HCT116 (cell line): ENCODE measurements around the gene SMIM11. TPM values are rescaled to one million over a fixed set of nuclear protein-coding genes. Genes with fewer than 3 reads are reported as not detected.

Experiments
- ATAC-seq: fragments of 200-7000 bp; cut with Tn5 transposase; 2 replicates; pipeline ENCODE4 v1.9.1; 2020; ENCODE audit warnings: mild to moderate bottlenecking, moderate library complexity
- BruUV-seq: library from RNA; stranded (reverse); fragments of 400-500 nt; replicated peaks from 2 replicates; lab custom pipeline; 2021; lab: Mats Ljungman, UMichigan
- CTCF ChIA-PET: fragments of 300-600 bp; sonication (Branson Sonifier 250); formaldehyde crosslinking; loops from one replicate; lab custom pipeline; 2021; ENCODE audit warnings: antibody characterized with exemption; lab: Charles Lee
- POLR2A ChIA-PET: fragments of 300-600, 350-600 bp; sonication (Branson Sonifier 250); formaldehyde crosslinking; loops from one replicate; lab custom pipeline; 2021; ENCODE audit warnings: antibody characterized with exemption; lab: Charles Lee
- RAD21 ChIA-PET, 2 experiments: fragments of 300-600 bp; sonication (Branson Sonifier 250); formaldehyde crosslinking; loops; one replicate each; lab custom pipeline; 2023; ENCODE audit warnings: low total read pairs in 2 of 2; ENCODE audit not compliant: uncharacterized antibody in 2 of 2, unreplicated experiment in 2 of 2, low non-redundant PET in 1 of 2; lab: Charles Lee
- DNase-seq: peaks from one replicate; pipeline ENCODE4 v3.0.0-alpha.2; 2010; ENCODE audit warnings: low read depth, low spot score
- H2AFZ ChIP-seq: fragments of 200-600 bp; shearing (Covaris generic), sonication (generic); 2 replicates; pipeline ENCODE4 v1.6.1; 2017; ENCODE audit warnings: low read depth, mixed run types, mixed read lengths, antibody characterized with exemption, low read length; ENCODE audit not compliant: poor library complexity, severe bottlenecking
- H3K27ac ChIP-seq: 2 replicates; pipeline ENCODE4 v1.5.1; 2012; ENCODE audit warnings: low read depth, low read length
- H3K27me3 ChIP-seq: fragments of 200-600 bp; sonication (generic); 2 replicates; pipeline ENCODE4 v1.6.1; 2016; ENCODE audit warnings: mixed run types, low read length, mixed read lengths; ENCODE audit not compliant: insufficient read depth
- H3K36me3 ChIP-seq, 2 experiments: fragments of 200-500 bp in 1 of 2; fragments of 200-600 bp in 1 of 2; sonication (Bioruptor generic) in 1 of 2; sonication (generic) in 1 of 2; 2 replicates each; pipeline versions ENCODE4 v1.5.1 to v1.6.1; 2014 to 2016; ENCODE audit warnings: low read length in 2 of 2, inconsistent platforms in 1 of 2, mixed read lengths in 1 of 2, mixed run types in 1 of 2; ENCODE audit not compliant: insufficient read depth in 2 of 2, control insufficient read depth in 1 of 2
- H3K4me1 ChIP-seq, 2 experiments: fragments of 200-600 bp in 1 of 2; sonication (generic) in 1 of 2; 2 replicates each; pipeline versions ENCODE4 v1.5.1 to v1.6.1; 2012 to 2017; ENCODE audit warnings: low read length in 2 of 2, inconsistent platforms in 1 of 2, mild to moderate bottlenecking in 1 of 2, mixed read lengths in 1 of 2, mixed run types in 1 of 2, moderate library complexity in 1 of 2; ENCODE audit not compliant: insufficient read depth in 2 of 2, control insufficient read depth in 1 of 2
- H3K4me2 ChIP-seq: fragments of 200-600 bp; sonication (generic); 2 replicates; pipeline ENCODE4 v1.6.1; 2017; ENCODE audit warnings: mixed run types, low read length, mixed read lengths
- H3K4me3 ChIP-seq, 2 experiments: fragments of 200-600 bp in 1 of 2; sonication (generic) in 1 of 2; replicated peaks in 1 of 2; 2 replicates each; pipeline ENCODE4 v1.5.1; 2011 to 2016; ENCODE audit warnings: low read length in 2 of 2, control low read depth in 1 of 2, low read depth in 1 of 2, mild to moderate bottlenecking in 1 of 2, mixed read lengths in 1 of 2, mixed run types in 1 of 2
- H3K79me2 ChIP-seq: fragments of 200-600 bp; sonication (generic); 2 replicates; pipeline ENCODE4 v1.6.1; 2017; ENCODE audit warnings: mild to moderate bottlenecking, mixed run types, low read length, moderate library complexity, mixed read lengths; ENCODE audit not compliant: insufficient read depth
- H3K9ac ChIP-seq: fragments of 200-600 bp; sonication (generic); 2 replicates; pipeline ENCODE4 v1.6.1; 2016; ENCODE audit warnings: low read length, mixed read lengths
- H3K9me2 ChIP-seq: fragments of 200-600 bp; sonication (generic), shearing (Covaris generic); 2 replicates; pipeline ENCODE4 v1.6.1; 2017; ENCODE audit warnings: mixed run types, mild to moderate bottlenecking, moderate library complexity; ENCODE audit not compliant: insufficient read depth
- H3K9me3 ChIP-seq, 2 experiments: fragments of 200-500 bp in 1 of 2; fragments of 200-600 bp in 1 of 2; sonication (Bioruptor generic) in 1 of 2; sonication (generic) in 1 of 2; 2 replicates each; pipeline ENCODE4 v1.6.1; 2014 to 2017; ENCODE audit warnings: low read length in 2 of 2, mixed read lengths in 2 of 2, inconsistent platforms in 1 of 2, low read depth in 1 of 2, mild to moderate bottlenecking in 1 of 2, mixed run types in 1 of 2, moderate library complexity in 1 of 2; ENCODE audit not compliant: control insufficient read depth in 1 of 2, insufficient read depth in 1 of 2
- H4K20me1 ChIP-seq: fragments of 200-600 bp; sonication (generic), shearing (Covaris generic); 2 replicates; pipeline ENCODE4 v1.6.1; 2017; ENCODE audit warnings: mixed run types, mild to moderate bottlenecking, moderate library complexity; ENCODE audit not compliant: insufficient read depth
- CEBPB ChIP-seq: IDR thresholded peaks from 2 replicates; pipeline ENCODE4 v1.6.1; 2012; ENCODE audit warnings: low read depth
- EZH2 ChIP-seq: fragments of 200-600 bp; sonication (generic); IDR thresholded peaks from 2 replicates; pipeline ENCODE4 v1.6.1; 2017; ENCODE audit warnings: antibody characterized with exemption, mixed run types
- FOSL1 ChIP-seq: IDR thresholded peaks from 2 replicates; pipeline ENCODE4 v1.6.1; 2012; ENCODE audit warnings: low read depth
- MAX ChIP-seq: IDR thresholded peaks from 2 replicates; pipeline ENCODE4 v1.6.1; 2012
- POLR2A ChIP-seq: IDR thresholded peaks from 2 replicates; pipeline ENCODE4 v1.7.0; 2011; ENCODE audit warnings: borderline replicate concordance; ENCODE audit not compliant: insufficient read depth, insufficient read length; ENCODE audit errors: extremely low read depth
- RAD21 ChIP-seq: IDR thresholded peaks from 2 replicates; pipeline ENCODE4 v1.6.1; 2012; ENCODE audit warnings: low read depth, mild to moderate bottlenecking
- TCF7L2 ChIP-seq: IDR thresholded peaks from 2 replicates; pipeline ENCODE4 v1.7.0; 2011; ENCODE audit warnings: borderline replicate concordance, inconsistent platforms; ENCODE audit not compliant: insufficient read depth, insufficient read length; ENCODE audit errors: extremely low read depth
- YY1 ChIP-seq: IDR thresholded peaks from 2 replicates; pipeline ENCODE4 v1.6.1; 2011; ENCODE audit warnings: low read length, low read depth, moderate library complexity, mild to moderate bottlenecking; ENCODE audit not compliant: insufficient replicate concordance; ENCODE audit errors: extremely low read depth
- intact Hi-C: fragments of 100-400 bp; cut with micrococcal nuclease; formaldehyde crosslinking; loops from 2 replicates; pipeline ENCODE4 v1.10.0; 2022
- total RNA-seq: library from RNA; stranded (reverse); gene quantifications from one replicate; pipeline ENCODE4 v1.2.1, GENCODE V29; 2021; ENCODE audit not compliant: unreplicated experiment
- TF ChIP-seq, protein P1 (sequence below): IDR thresholded peaks from 2 replicates; pipeline ENCODE4 v1.6.1; 2012; ENCODE audit warnings: low read depth
- TF ChIP-seq, protein P2 (sequence below): IDR thresholded peaks from 2 replicates; pipeline ENCODE4 v1.6.1; 2012

SMIM11 gene
- total RNA-seq, 1 experiment from 2014 or later, result 18.9 TPM

GRCh38 chr21:34362136-34362444 lies 13.2 kb upstream of the SMIM11 start:
- no peaks in the 10 kb centered on the region for H3K36me3 ChIP-seq
- peaks cover 4 to 7% of the 10 kb centered on the region in 2 experiments for H3K4me1 ChIP-seq
- H3K79me2 ChIP-seq, result no peaks in the 10 kb centered on the region
- intact Hi-C loops, result loop anchor here (1.0 kb wide), 1 partner anchor 268 kb away; no protein-coding TSS in a partner anchor
- no TSS peak for BruUV-seq
- no peaks in the 10 kb centered on the region for H3K9me2 ChIP-seq
- no peaks in the 10 kb centered on the region for H3K9me3 ChIP-seq
- H3K4me3 ChIP-seq, result no peak overlapping the region
- CTCF ChIA-PET, result interaction anchor here (0.8 to 3.0 kb wide), 7 partner anchors 9 to 599 kb away, joined by 3 to 14 read pairs (median 5); no protein-coding TSS in a partner anchor
- RAD21 ChIA-PET, result no interaction called here
- H4K20me1 ChIP-seq, result no peaks in the 10 kb centered on the region
- H3K9ac ChIP-seq, result no peak overlapping the region
- H3K27ac ChIP-seq, result no peak overlapping the region
- ATAC-seq, result peak; percentile 51
- peak overlapping the region; percentile 59 for H3K4me2 ChIP-seq
- H3K27me3 ChIP-seq, result no peaks in the 10 kb centered on the region
- TF ChIP-seq, protein P1, sequence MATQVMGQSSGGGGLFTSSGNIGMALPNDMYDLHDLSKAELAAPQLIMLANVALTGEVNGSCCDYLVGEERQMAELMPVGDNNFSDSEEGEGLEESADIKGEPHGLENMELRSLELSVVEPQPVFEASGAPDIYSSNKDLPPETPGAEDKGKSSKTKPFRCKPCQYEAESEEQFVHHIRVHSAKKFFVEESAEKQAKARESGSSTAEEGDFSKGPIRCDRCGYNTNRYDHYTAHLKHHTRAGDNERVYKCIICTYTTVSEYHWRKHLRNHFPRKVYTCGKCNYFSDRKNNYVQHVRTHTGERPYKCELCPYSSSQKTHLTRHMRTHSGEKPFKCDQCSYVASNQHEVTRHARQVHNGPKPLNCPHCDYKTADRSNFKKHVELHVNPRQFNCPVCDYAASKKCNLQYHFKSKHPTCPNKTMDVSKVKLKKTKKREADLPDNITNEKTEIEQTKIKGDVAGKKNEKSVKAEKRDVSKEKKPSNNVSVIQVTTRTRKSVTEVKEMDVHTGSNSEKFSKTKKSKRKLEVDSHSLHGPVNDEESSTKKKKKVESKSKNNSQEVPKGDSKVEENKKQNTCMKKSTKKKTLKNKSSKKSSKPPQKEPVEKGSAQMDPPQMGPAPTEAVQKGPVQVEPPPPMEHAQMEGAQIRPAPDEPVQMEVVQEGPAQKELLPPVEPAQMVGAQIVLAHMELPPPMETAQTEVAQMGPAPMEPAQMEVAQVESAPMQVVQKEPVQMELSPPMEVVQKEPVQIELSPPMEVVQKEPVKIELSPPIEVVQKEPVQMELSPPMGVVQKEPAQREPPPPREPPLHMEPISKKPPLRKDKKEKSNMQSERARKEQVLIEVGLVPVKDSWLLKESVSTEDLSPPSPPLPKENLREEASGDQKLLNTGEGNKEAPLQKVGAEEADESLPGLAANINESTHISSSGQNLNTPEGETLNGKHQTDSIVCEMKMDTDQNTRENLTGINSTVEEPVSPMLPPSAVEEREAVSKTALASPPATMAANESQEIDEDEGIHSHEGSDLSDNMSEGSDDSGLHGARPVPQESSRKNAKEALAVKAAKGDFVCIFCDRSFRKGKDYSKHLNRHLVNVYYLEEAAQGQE, result no peak
- no peak for TF ChIP-seq YY1
- no peak for TF ChIP-seq POLR2A
- TF ChIP-seq CEBPB, result no peak
- TF ChIP-seq MAX, result no peak
- TF ChIP-seq TCF7L2, result no peak
- TF ChIP-seq RAD21, result no peak
- TF ChIP-seq, protein P2, sequence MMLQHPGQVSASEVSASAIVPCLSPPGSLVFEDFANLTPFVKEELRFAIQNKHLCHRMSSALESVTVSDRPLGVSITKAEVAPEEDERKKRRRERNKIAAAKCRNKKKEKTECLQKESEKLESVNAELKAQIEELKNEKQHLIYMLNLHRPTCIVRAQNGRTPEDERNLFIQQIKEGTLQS, result no peak
- TF ChIP-seq EZH2, result no peak
- TF ChIP-seq FOSL1, result no peak
- no peak for DNase-seq
- POLR2A ChIA-PET, result no interaction called here
- H2AFZ ChIP-seq, result peak overlapping the region; percentile 74
